Peyer's patch (tissue), 4 donors: ENCODE data around the gene TRIM41. TPM values are rescaled to one million over a fixed set of nuclear protein-coding genes. Genes with fewer than 3 reads are reported as not detected.

Experiments
- DNase-seq, 3 donors: peaks; one replicate each; pipeline ENCODE4 v3.0.0-alpha.2; 2017 to 2019
- H3K27ac ChIP-seq, 4 donors: fragments of 200-600 bp; sonication (generic); one replicate each; pipeline ENCODE4 v1.5.1; 2016 to 2019
- H3K27me3 ChIP-seq, 2 donors: fragments of 200-600 bp; sonication (generic); one replicate each; pipeline ENCODE4 v1.5.1; 2019
- H3K36me3 ChIP-seq, 3 donors: fragments of 200-600 bp; sonication (generic); one replicate each; pipeline ENCODE4 v1.5.1; 2016 to 2019
- H3K4me1 ChIP-seq, 4 donors: fragments of 200-600 bp; sonication (generic); one replicate each; pipeline ENCODE4 v1.5.1; 2016 to 2019
- H3K4me3 ChIP-seq, 4 donors: fragments of 200-600 bp; sonication (generic); 1 replicate in 3 of 4; 2 replicates in 1 of 4; pipeline ENCODE4 v1.5.1; 2016 to 2019; ENCODE audit warnings: mild to moderate bottlenecking in 1 of 4
- H3K9me3 ChIP-seq, 4 donors: fragments of 200-600 bp; sonication (generic); one replicate each; pipeline ENCODE4 v1.5.1; 2016 to 2019; ENCODE audit warnings: mild to moderate bottlenecking in 1 of 4
- POLR2A ChIP-seq, 2 donors: fragments of 450-650 bp; IDR thresholded peaks; one replicate each; pipeline ENCODE4 v1.5.1; 2017; ENCODE audit warnings: antibody characterized with exemption in 2 of 2, mild to moderate bottlenecking in 2 of 2, moderate library complexity in 2 of 2
- total RNA-seq, 4 donors: library from RNA; depleted of rRNA; stranded (reverse); fragments of >200 nt; gene quantifications; one replicate each; pipeline ENCODE4 v1.1.0, GENCODE V29; 2016
- TF ChIP-seq, protein P1 (sequence below), 6 experiments: fragments of 450-650 bp in 4 of 6; fragments of 200-600 bp in 2 of 6; sonication (generic) in 1 of 6; IDR thresholded peaks; one replicate each; pipeline ENCODE4 v1.5.1; 2017 to 2019; ENCODE audit warnings: antibody characterized with exemption in 6 of 6, mild to moderate bottlenecking in 3 of 6, moderate library complexity in 1 of 6

The TRIM41 gene
- total RNA-seq, 4 donors from 2014 or later: 13.7 to 31.4 (median 21.8) TPM

GRCh38 chr5:181182651-181183050 is 40.4 kb upstream of the TRIM41 start:
- H3K36me3 ChIP-seq: no peaks in the 10 kb centered on the region
- peaks cover 0 to 18% (median 0%) of the 10 kb centered on the region in 4 donors for H3K4me1 ChIP-seq
- no peaks in the 10 kb centered on the region for H3K9me3 ChIP-seq
- no peaks in the 10 kb centered on the region for H3K27me3 ChIP-seq
- no peak for DNase-seq
- TF ChIP-seq POLR2A (IDR thresholded peaks at IDR 0.05): no peak
- peak overlapping the region in 1 of 4 donors; percentile 63 for H3K27ac ChIP-seq
- H3K4me3 ChIP-seq: peak overlapping the region in 1 of 4 donors; percentile 12

- Histone ChIP-seq H3K27ac (peak overlapping the region in 2 of 4 donors; percentile 9 to 50), H3K4me1 (peaks cover 0 to 21% (median 0%) of the 10 kb centered on the region in 4 donors)
Observed at GRCh38 chr5:181184845-181185216, 38.2 kb upstream of the TRIM41 start.

DNA sequence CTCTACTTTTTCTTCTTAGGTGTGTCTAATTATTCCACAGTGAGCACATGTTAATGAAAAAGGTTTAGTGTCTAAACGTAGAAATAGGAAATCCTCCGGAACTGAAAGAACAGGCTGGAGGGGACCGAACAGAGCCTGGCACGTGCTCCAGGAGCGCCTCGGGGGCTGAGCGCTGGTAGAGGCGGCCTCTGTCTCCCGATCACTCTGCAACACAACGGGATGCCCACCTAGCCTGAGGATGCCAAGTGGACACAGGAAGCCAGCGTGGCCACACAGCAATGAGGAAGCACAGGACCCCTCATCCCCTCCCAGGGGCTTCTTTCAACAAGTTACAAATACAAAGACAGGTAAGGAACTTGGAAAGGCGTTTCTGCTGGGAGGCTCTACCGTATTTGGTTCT is 37.5 kb upstream of the TRIM41 start:
- Histone ChIP-seq H3K27ac (no peak overlapping the region), H3K4me1 (peaks cover 0 to 28% (median 0%) of the 10 kb centered on the region in 4 donors), H3K36me3 (no peaks in the 10 kb centered on the region), H3K4me3 (no peak overlapping the region), H3K27me3 (no peaks in the 10 kb centered on the region), H3K9me3 (no peaks in the 10 kb centered on the region)
- no peak for TF ChIP-seq POLR2A (IDR thresholded peaks at IDR 0.05)
- DNase-seq: no peak

More at GRCh38 chr5:181184845-181185216, 38.2 kb upstream of the TRIM41 start:
- no peaks in the 10 kb centered on the region for H3K9me3 ChIP-seq
- peak overlapping the region in 2 of 4 donors; percentile 44 to 55 for H3K4me3 ChIP-seq
- H3K36me3 ChIP-seq: no peaks in the 10 kb centered on the region
- TF ChIP-seq, protein P1, sequence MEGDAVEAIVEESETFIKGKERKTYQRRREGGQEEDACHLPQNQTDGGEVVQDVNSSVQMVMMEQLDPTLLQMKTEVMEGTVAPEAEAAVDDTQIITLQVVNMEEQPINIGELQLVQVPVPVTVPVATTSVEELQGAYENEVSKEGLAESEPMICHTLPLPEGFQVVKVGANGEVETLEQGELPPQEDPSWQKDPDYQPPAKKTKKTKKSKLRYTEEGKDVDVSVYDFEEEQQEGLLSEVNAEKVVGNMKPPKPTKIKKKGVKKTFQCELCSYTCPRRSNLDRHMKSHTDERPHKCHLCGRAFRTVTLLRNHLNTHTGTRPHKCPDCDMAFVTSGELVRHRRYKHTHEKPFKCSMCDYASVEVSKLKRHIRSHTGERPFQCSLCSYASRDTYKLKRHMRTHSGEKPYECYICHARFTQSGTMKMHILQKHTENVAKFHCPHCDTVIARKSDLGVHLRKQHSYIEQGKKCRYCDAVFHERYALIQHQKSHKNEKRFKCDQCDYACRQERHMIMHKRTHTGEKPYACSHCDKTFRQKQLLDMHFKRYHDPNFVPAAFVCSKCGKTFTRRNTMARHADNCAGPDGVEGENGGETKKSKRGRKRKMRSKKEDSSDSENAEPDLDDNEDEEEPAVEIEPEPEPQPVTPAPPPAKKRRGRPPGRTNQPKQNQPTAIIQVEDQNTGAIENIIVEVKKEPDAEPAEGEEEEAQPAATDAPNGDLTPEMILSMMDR (IDR thresholded peaks at IDR 0.05): no peak
- no peak for TF ChIP-seq POLR2A (IDR thresholded peaks at IDR 0.05)
- no peaks in the 10 kb centered on the region for H3K27me3 ChIP-seq
- no peak for DNase-seq

DNA sequence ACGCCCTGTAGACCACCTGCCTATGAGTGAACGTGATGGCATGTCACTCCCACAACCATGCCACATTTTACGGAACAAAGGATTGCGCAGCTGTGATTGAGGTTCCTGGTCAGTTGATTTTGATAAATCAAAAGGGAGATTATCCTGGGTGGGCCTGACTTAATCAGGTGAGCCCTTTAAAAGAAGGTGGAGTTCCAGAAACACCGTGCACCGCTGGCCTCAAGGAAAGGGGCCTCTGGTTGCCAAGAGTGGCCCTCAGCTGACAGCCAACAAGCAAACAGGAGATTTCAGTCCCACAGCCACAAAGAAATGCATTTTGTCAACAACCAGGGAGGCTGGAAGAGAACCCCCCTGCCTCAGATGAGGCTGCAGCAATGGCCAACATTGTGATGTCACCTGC is 37.1 kb upstream of the TRIM41 start:
- Histone ChIP-seq H3K36me3 (no peaks in the 10 kb centered on the region), H3K27me3 (no peaks in the 10 kb centered on the region), H3K4me3 (no peak overlapping the region), H3K4me1 (peaks cover 0 to 28% (median 0%) of the 10 kb centered on the region in 4 donors), H3K27ac (no peak overlapping the region), H3K9me3 (no peaks in the 10 kb centered on the region)
- DNase-seq: no peak
- TF ChIP-seq POLR2A (IDR thresholded peaks at IDR 0.05): no peak
- TF ChIP-seq, protein P1 (IDR thresholded peaks at IDR 0.05): no peak

DNA sequence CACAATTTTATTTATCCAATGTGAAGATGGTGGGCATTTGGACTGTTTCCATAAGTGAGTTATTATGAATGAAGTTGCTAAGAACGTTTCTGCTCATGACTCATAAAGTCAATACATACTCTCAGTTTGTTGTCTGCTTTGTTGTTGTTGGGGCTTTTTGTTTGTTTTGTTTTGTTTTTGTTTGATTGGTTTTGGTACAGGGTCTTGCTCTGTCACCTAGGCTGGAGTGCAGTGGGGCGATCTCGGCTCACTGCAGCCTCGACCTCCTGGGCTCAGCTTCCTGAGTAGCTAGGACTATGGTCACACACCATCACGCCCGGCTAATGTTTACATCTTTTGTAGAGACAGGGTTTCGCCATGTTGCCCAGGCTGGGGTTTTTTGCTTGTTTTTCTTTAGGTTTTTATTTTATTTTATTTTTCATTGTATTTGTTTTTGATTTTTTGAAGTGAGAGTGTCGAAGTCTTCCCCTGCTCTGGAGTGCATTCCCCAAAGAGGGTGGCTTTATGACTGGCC is 36.0 kb upstream of the TRIM41 start:
- TF ChIP-seq POLR2A (IDR thresholded peaks at IDR 0.05): no peak
- TF ChIP-seq, protein P1 (IDR thresholded peaks at IDR 0.05): no peak
- Histone ChIP-seq H3K9me3 (no peaks in the 10 kb centered on the region), H3K4me1 (peaks cover 0 to 28% (median 0%) of the 10 kb centered on the region in 4 donors), H3K4me3 (peak overlapping the region in 1 of 4 donors; percentile 61), H3K27me3 (no peaks in the 10 kb centered on the region), H3K27ac (peak overlapping the region in 3 of 4 donors; percentile 44 to 82 (median 77)), H3K36me3 (no peaks in the 10 kb centered on the region)
- DNase-seq: no peak

DNA sequence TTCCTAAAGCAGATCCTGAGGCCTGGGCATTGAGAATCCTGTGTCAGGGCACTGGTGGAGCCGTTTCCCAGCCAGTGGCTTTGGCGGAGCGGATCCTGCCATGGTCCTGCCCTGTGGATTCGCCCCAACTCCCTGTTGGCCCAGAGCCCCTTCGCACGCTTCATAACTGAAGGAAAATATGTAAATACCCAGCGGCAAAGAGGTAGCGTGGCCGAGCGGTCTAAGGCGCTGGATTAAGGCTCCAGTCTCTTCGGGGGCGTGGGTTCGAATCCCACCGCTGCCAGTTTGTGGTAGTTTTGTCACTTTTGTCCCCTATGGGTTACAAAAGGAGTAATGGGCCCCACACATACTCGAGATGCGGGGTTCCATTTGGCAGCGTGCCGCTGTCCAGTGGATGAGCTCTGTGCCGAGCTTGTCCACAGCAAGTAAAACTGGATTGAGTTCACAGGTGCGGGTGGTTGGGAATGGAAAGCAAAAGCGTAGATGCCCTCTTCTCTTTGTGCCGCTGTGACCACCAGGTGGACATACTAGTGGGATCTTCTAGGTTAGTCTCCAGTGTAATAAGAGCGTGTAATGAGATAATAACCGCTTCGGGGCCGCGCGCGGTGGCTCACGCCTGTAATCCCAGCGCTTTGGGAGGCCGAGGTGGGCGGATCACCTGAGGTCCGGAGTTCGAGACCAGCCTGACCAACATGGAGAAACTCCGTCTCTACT is 35.4 kb upstream of the TRIM41 start:
- no peaks in the 10 kb centered on the region for H3K36me3 ChIP-seq
- H3K9me3 ChIP-seq: no peaks in the 10 kb centered on the region
- H3K4me1 ChIP-seq: peaks cover 0 to 34% (median 2%) of the 10 kb centered on the region in 4 donors
- H3K4me3 ChIP-seq: peak overlapping the region; percentile 55 to 88 (median 71)
- peak; percentile 53 to 80 (median 63) for DNase-seq
- H3K27me3 ChIP-seq: no peaks in the 10 kb centered on the region
- H3K27ac ChIP-seq: peak overlapping the region in 3 of 4 donors; percentile 44 to 82 (median 77)
- TF ChIP-seq POLR2A (IDR thresholded peaks at IDR 0.05): no peak
- TF ChIP-seq, protein P1 (IDR thresholded peaks at IDR 0.05): peak in 2 of 6 experiments; percentile 17 to 31
